Epidermal melanocyte (primary cell): ENCODE results near the gene NUP85.
"Not testable (repeated sequence)": the region's sequence is repeated elsewhere in the genome, so short reads cannot be mapped to it uniquely, and the experiment has no call there.

Source experiments
- DNase-seq: peaks from one replicate; pipeline ENCODE4 v3.0.0; 2011; ENCODE audit warnings: low spot score; ENCODE audit not compliant: insufficient read length

Gene NUP85

GRCh38 chr17:75266316-75267152 is 61.1 kb downstream of the NUP85 start:
- no peak for DNase-seq

GRCh38 chr17:75267153-75267410 is 61.6 kb downstream of the NUP85 start:
- DNase-seq = no peak

GRCh38 chr17:75267411-75268232 is 62.1 kb downstream of the NUP85 start:
- no peak for DNase-seq

DNA sequence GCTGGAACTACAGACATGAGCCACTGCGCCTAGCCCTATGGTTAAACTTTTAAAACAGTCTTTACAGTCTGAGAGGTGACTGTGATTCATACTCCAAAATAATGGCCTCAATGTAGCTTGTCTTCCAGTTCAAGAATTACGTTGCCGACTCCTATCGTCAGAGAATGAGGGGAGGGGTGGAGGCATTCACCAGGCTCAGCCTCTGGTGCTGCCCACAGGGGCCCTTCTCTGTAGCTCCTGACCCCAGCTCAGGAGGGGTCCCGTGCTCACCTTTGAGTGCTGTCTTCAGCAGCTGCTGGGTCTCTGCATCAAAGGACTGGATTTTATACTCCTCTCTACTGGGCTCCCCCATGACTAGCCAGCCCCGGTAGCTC is 64.4 kb downstream of the NUP85 start:
- no peak for DNase-seq

GRCh38 chr17:75270218-75270965 is 64.9 kb downstream of the NUP85 start:
- peak; percentile 55 for DNase-seq

DNA sequence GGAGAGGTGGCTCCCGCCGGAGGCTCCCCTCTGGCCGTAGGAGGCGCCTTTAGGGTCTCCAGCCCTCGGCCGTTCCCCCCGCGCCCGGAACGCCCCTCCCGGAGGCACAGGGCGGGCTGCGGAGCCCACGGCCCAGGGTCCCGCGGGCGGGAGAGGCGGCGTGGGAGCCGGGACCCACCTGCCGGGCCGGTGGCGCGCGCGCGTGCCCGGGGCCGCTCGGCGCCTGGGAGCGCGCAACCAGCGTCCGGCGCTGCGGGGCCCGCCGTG is 65.4 kb downstream of the NUP85 start, which contains the start of gene MIF4GD:
Gene MIF4GD (minus strand): TSS at position 266 of the 267 bp plus-strand sequence. CDS start 1,036 bp downstream, outside the sequence.
- no peak for DNase-seq

GRCh38 chr17:75271233-75271954 is 65.9 kb downstream of the NUP85 start:
- peak; percentile 81 for DNase-seq

GRCh38 chr17:75271955-75272847 is 66.7 kb downstream of the NUP85 start:
- DNase-seq = no peak

DNA sequence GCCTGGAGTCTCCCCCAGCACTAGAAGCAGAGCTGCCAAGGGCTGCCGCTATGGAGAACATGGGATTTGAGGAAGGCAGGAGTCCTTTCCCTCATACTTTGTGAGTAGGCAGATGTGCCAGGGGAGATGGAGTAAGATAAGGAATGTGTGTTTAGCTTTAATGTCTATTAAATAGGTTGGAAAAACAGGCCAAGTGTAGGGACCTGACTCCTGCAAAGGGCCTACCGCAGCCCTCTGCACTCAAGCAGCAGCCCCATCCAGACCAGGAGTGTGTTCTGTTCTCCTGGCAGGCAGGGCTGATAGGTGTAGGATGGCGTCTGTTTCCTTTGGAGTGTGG is 67.3 kb downstream of the NUP85 start:
- DNase-seq = no peak

DNA sequence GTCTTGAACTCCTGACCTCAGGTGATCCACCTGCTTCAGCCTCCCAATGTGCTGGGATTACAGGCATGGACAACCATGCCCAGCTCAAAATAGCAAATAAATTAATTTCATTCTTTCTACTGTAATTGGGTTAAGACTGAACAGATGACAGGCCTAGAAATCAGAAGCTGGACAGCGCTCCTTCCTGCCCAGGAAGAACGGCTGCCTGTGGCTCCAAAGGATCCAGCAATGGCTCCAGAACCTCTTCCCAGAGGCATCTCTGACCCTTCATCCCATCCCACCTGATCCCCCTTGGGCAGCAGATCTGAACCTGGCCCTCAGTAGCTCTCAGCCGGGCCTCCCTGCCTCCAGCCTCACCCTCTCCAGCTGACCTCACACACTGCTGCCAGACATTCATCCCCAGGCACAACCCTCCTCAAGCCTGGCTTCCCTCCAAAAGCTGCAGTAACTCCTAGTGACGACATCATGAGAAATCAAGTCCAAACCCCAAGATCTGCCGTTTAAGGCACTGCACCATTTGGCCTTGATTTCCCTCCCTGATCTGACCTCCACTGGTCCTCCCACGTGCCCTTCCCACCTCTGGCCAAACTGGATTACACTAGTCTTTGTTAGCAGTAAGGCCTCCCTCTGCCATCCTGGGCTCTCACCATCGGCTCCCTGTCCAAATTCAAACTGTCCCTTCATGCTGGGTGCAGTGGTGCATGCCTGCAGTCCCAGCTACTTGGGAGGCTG is 68.7 kb downstream of the NUP85 start:
- DNase-seq = no peak

DNA sequence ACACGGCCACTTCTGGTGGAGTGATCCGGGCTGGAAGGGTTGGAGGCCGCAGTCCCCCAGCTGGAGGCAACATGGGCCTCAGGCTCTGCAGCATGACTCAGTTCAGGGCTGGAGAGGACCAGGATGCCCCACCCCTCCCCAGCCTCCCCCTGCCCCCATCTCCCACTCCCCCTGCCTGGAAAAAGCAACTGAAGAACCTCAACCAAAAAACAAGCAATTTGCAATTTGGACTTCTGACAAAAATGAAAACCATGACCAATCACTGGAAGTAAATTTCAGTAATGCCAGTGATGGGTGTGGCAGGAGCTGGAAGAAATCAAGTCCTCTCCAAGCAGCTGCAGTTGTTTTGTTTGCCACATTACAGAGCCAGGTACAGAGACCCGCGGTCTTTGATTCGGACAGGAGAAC is 72.2 kb downstream of the NUP85 start:
- DNase-seq = no peak

DNA sequence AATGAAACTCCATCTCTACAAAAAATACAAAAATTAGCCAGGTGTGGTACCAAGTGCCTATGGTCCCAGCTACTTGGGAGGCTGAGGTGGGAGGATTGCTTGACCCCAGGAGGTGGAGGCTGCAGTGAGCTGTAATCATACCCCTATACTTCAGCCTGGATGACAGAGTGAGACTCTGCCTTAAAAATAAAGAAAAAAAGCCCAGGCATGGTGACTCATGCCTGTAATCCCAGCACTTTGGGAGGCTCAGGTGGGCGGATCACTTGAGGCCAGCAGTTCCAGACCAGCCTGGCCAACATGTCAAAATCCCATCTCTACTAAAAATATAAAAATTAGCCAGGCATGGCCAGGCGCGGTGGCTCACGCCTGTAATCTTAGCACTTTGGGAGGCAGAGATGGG is 74.7 kb downstream of the NUP85 start:
- not testable (repeated sequence) for DNase-seq

- DNase-seq = no peak
These were observed 79.6 kb downstream of the NUP85 start for GRCh38 chr17:75285123-75285522.
